Liver (tissue), 9 donors: ENCODE measurements around the gene CCDC191. TPM values are rescaled to one million over a fixed set of nuclear protein-coding genes. Genes with fewer than 3 reads are reported as not detected.

Source experiments
- DNase-seq: peaks from one replicate; pipeline ENCODE4 v3.0.0-alpha.2; 2017; ENCODE audit warnings: low spot score
- H3K27ac ChIP-seq, 2 donors: one replicate each; pipeline ENCODE4 v1.7.0; 2013; ENCODE audit warnings: inconsistent platforms in 2 of 2, low read length in 2 of 2, control low read depth in 1 of 2, low read depth in 1 of 2, mild to moderate bottlenecking in 1 of 2
- H3K27me3 ChIP-seq, 4 donors: one replicate each; pipeline versions ENCODE4 v1.6.1 to v1.7.0; 2013; ENCODE audit warnings: low read length in 3 of 4, inconsistent platforms in 1 of 4, mild to moderate bottlenecking in 1 of 4, moderate library complexity in 1 of 4; ENCODE audit not compliant: control insufficient read depth in 4 of 4, insufficient read depth in 4 of 4
- H3K36me3 ChIP-seq, 4 donors: one replicate each; pipeline versions ENCODE4 v1.6.1 to v1.7.0; 2013; ENCODE audit warnings: low read length in 3 of 4, mild to moderate bottlenecking in 3 of 4, low read depth in 1 of 4, moderate library complexity in 1 of 4; ENCODE audit not compliant: control insufficient read depth in 4 of 4, insufficient read depth in 3 of 4
- H3K4me1 ChIP-seq, 4 donors: one replicate each; pipeline versions ENCODE4 v1.6.1 to v1.7.0; 2013; ENCODE audit warnings: low read length in 3 of 4, mild to moderate bottlenecking in 3 of 4, moderate library complexity in 1 of 4; ENCODE audit not compliant: control insufficient read depth in 4 of 4, insufficient read depth in 4 of 4
- H3K4me3 ChIP-seq, 3 donors: one replicate each; pipeline versions ENCODE4 v1.6.1 to v1.7.0; 2013; ENCODE audit warnings: low read length in 3 of 3, control low read depth in 1 of 3, low read depth in 1 of 3, mild to moderate bottlenecking in 1 of 3
- H3K9ac ChIP-seq, 2 donors: one replicate each; pipeline ENCODE4 v1.7.0; 2013; ENCODE audit warnings: low read length in 2 of 2, mild to moderate bottlenecking in 2 of 2, moderate library complexity in 2 of 2, control low read depth in 1 of 2, low read depth in 1 of 2
- H3K9me3 ChIP-seq, 4 donors: one replicate each; pipeline versions ENCODE4 v1.6.1 to v1.7.0; 2013; ENCODE audit warnings: low read length in 3 of 4; ENCODE audit not compliant: control insufficient read depth in 4 of 4
- ATF3 ChIP-seq: IDR thresholded peaks from 2 replicates; pipeline ENCODE4 v1.6.1; 2016; ENCODE audit warnings: antibody characterized with exemption
- CTCF ChIP-seq: fragments of 150-350 bp; IDR thresholded peaks from 2 replicates; pipeline ENCODE4 v1.5.1; 2017; ENCODE audit warnings: improper control_type of control experiment, low read depth, low read length; ENCODE audit not compliant: missing input control
- EGR1 ChIP-seq, 2 donors: IDR thresholded peaks; 2 replicates each; pipeline ENCODE4 v1.6.1; 2016 to 2018; ENCODE audit warnings: antibody characterized with exemption in 2 of 2, low read depth in 2 of 2
- FOXA1 ChIP-seq: IDR thresholded peaks from 2 replicates; pipeline ENCODE4 v1.6.1; 2016; ENCODE audit warnings: antibody characterized with exemption
- FOXA2 ChIP-seq: IDR thresholded peaks from 2 replicates; pipeline ENCODE4 v1.6.1; 2016; ENCODE audit warnings: antibody characterized with exemption
- GABPA ChIP-seq, 2 donors: IDR thresholded peaks in 1 of 2; conservative IDR thresholded peaks in 1 of 2; 2 replicates each; pipeline ENCODE4 v1.6.1; 2016; ENCODE audit warnings: antibody characterized with exemption in 2 of 2, mild to moderate bottlenecking in 1 of 2, moderate library complexity in 1 of 2
- HNF4A ChIP-seq, 2 donors: conservative IDR thresholded peaks; 2 replicates each; pipeline ENCODE4 v1.6.1; 2016; ENCODE audit warnings: antibody characterized with exemption in 2 of 2, mild to moderate bottlenecking in 2 of 2
- HNF4G ChIP-seq: IDR thresholded peaks from 2 replicates; pipeline ENCODE4 v1.6.1; 2016; ENCODE audit warnings: antibody characterized with exemption
- JUND ChIP-seq, 2 donors: IDR thresholded peaks; 2 replicates each; pipeline ENCODE4 v1.6.1; 2016; ENCODE audit warnings: antibody characterized with exemption in 2 of 2
- MAX ChIP-seq: IDR thresholded peaks from 2 replicates; pipeline ENCODE4 v1.6.1; 2016; ENCODE audit warnings: antibody characterized with exemption
- NR2F2 ChIP-seq: IDR thresholded peaks from 2 replicates; pipeline ENCODE4 v1.6.1; 2016; ENCODE audit warnings: antibody characterized with exemption
- RAD21 ChIP-seq, 2 donors: IDR thresholded peaks; 2 replicates each; pipeline ENCODE4 v1.6.1; 2016; ENCODE audit warnings: antibody characterized with exemption in 2 of 2, mild to moderate bottlenecking in 2 of 2
- REST ChIP-seq: IDR thresholded peaks from 2 replicates; pipeline ENCODE4 v1.6.1; 2016; ENCODE audit warnings: antibody characterized with exemption, mild to moderate bottlenecking
- RXRA ChIP-seq, 2 donors: IDR thresholded peaks; 2 replicates each; pipeline ENCODE4 v1.6.1; 2017 to 2018; ENCODE audit warnings: antibody characterized with exemption in 2 of 2, mild to moderate bottlenecking in 1 of 2
- SP1 ChIP-seq: IDR thresholded peaks from 2 replicates; pipeline ENCODE4 v1.6.1; 2018; ENCODE audit warnings: antibody characterized with exemption, mild to moderate bottlenecking
- TAF1 ChIP-seq: conservative IDR thresholded peaks from 2 replicates; pipeline ENCODE4 v1.6.1; 2016; ENCODE audit warnings: antibody characterized with exemption, mild to moderate bottlenecking
- YY1 ChIP-seq: IDR thresholded peaks from 2 replicates; pipeline ENCODE4 v1.6.1; 2016; ENCODE audit warnings: antibody characterized with exemption, mild to moderate bottlenecking
- WGBS: extraction: QIAGEN DNeasy Blood & Tissue Kit; methylation state at CpG from one replicate; pipeline ENCODE4 v1.1.7; 2013; 5-methylcytosine and 5-hydroxymethylcytosine counted together
- polyA plus RNA-seq, 2 donors: library from polyadenylated mRNA; stranded (reverse) in 1 of 2; unstranded in 1 of 2; fragments of 200-250 nt in 1 of 2; fragments of >200 nt in 1 of 2; fragmentation: Nextera tagmentation in 1 of 2; extraction: Ambion mirVana in 1 of 2; gene quantifications; one replicate each; pipeline versions ENCODE4 v1.2.1 to v1.2.3, GENCODE V29; 2013 to 2015
- total RNA-seq, 2 donors: library from RNA; depleted of rRNA; stranded (reverse); fragments of >200 nt; gene quantifications; one replicate each; pipeline ENCODE4 v1.2.3, GENCODE V29; 2014
- donor health status: healthy.
- donor health status: healthy.
- donor health status: healthy.
- donor health status: healthy.
- donor health status: healthy.

The CCDC191 gene
- total and polyA plus RNA-seq, 4 donors, result 0.31 to 1.0 (median 0.80) TPM

GRCh38 chr3:114103858-114104257 is 47.5 kb upstream of the CCDC191 start:
- no peak overlapping the region for H3K9ac ChIP-seq
- H3K27me3 ChIP-seq, result no peaks in the 10 kb centered on the region
- H3K9me3 ChIP-seq, result no peaks in the 10 kb centered on the region
- H3K27ac ChIP-seq, result no peak overlapping the region
- DNase-seq, result no peak
- H3K4me3 ChIP-seq, result no peak overlapping the region
- no peaks in the 10 kb centered on the region for H3K36me3 ChIP-seq
- TF ChIP-seq RXRA (IDR thresholded peaks at IDR 0.05) (no peak), FOXA2 (no peak), MAX (no peak), HNF4A (conservative IDR thresholded peaks at IDR 0.05) (no peak), RAD21 (IDR thresholded peaks at IDR 0.05) (no peak), EGR1 (IDR thresholded peaks at IDR 0.05; ENCODE audit: low read depth in 2 of 2) (no peak)
- H3K4me1 ChIP-seq, result no peaks in the 10 kb centered on the region
- 79% methylated on average over 4 of the region's 4 CpGs for WGBS

- no peaks in the 10 kb centered on the region for H3K27me3 ChIP-seq
- no peaks in the 10 kb centered on the region for H3K4me1 ChIP-seq
- no peaks in the 10 kb centered on the region for H3K36me3 ChIP-seq
- no peak overlapping the region for H3K9ac ChIP-seq
- no peak for DNase-seq
- no peaks in the 10 kb centered on the region for H3K9me3 ChIP-seq
- no peak overlapping the region for H3K27ac ChIP-seq
- TF ChIP-seq YY1, result no peak
- no peak for TF ChIP-seq ATF3
- TF ChIP-seq HNF4A (conservative IDR thresholded peaks at IDR 0.05), result no peak
- TF ChIP-seq SP1, result no peak
- no peak for TF ChIP-seq MAX
- TF ChIP-seq FOXA2, result no peak
- no peak for TF ChIP-seq HNF4G
- TF ChIP-seq FOXA1, result no peak
- TF ChIP-seq NR2F2, result no peak
- no peak for TF ChIP-seq RXRA (IDR thresholded peaks at IDR 0.05)
- no peak for TF ChIP-seq REST
- TF ChIP-seq EGR1 (IDR thresholded peaks at IDR 0.05; ENCODE audit: low read depth in 2 of 2), result no peak
- TF ChIP-seq TAF1, result no peak
- TF ChIP-seq JUND (IDR thresholded peaks at IDR 0.05), result no peak
- 92% methylated on average over 27 of the region's 27 CpGs for WGBS
- H3K4me3 ChIP-seq, result no peak overlapping the region
Observed at GRCh38 chr3:114103181-114103580, 46.9 kb upstream of the CCDC191 start.

GRCh38 chr3:114101101-114101500 is 44.8 kb upstream of the CCDC191 start:
- Histone ChIP-seq H3K4me3 (no peak overlapping the region), H3K4me1 (no peaks in the 10 kb centered on the region), H3K27ac (no peak overlapping the region), H3K9me3 (no peaks in the 10 kb centered on the region), H3K27me3 (no peaks in the 10 kb centered on the region), H3K36me3 (no peaks in the 10 kb centered on the region), H3K9ac (no peak overlapping the region)
- 49% methylated on average over 1 of the region's 1 CpG for WGBS
- no peak for DNase-seq
- TF ChIP-seq RAD21 (IDR thresholded peaks at IDR 0.05) (no peak), FOXA2 (no peak), JUND (IDR thresholded peaks at IDR 0.05) (no peak), EGR1 (IDR thresholded peaks at IDR 0.05; ENCODE audit: low read depth in 2 of 2) (no peak), ATF3 (no peak), MAX (no peak), FOXA1 (no peak), GABPA (IDR thresholded peaks at IDR 0.05 in 1 of 2, conservative IDR thresholded peaks at IDR 0.05 in 1 of 2) (no peak), CTCF (no peak), SP1 (no peak), NR2F2 (no peak), RXRA (IDR thresholded peaks at IDR 0.05) (no peak), REST (no peak), HNF4G (no peak)
